GM12874 (cell line): ENCODE data around the gene HMGCL.

Experiments used
- CTCF ChIP-seq: IDR thresholded peaks from 2 replicates; pipeline ENCODE4 v1.5.1; 2011; ENCODE audit warnings: low read depth, mild to moderate bottlenecking, control low read depth, low read length, moderate library complexity; ENCODE audit not compliant: insufficient read depth

Gene HMGCL

DNA sequence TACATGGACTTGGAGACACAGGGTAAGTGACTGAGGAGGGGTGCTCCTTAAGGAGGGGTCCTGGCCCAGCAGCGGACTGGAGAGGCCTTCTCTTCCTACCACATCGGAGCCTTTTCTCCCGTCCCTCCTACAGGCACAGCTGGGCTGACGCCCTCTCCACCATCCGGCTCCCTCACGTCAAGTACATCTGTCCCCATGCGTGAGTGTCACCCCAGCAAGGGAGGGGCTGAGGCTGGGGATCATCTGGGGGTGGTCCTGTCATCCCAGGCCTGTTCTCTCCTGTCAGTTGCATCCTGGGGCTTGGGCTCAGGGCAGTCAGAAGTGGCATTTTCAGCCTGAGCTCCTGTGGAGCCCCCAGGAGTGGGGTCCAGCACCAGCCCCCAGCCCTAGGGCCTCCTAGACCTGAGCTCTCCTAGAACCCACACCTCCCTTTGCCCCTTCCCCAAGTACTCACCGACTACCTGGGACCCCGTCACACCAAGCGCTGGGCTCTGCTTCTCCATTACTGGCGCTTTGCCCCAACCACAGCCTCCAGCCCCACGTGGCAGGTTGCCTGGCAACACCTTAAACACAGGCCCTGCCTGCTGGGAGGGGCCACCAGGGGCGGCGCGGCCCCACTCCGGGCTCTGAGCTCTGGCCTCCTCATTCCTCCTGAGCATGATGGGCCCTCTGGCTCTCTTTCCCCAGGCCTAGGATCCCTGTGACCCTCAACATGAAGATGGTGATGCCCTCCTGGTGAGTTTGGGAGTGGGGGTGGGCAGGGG is 32.0 kb downstream of the HMGCL start:
- no peak for TF ChIP-seq CTCF

GRCh38 chr1:23792151-23792945 is 32.9 kb downstream of the HMGCL start:
- TF ChIP-seq CTCF: no peak

- TF ChIP-seq CTCF: no peak
Measured at GRCh38 chr1:23791516-23792047, 33.6 kb downstream of the HMGCL start.

- no peak for TF ChIP-seq CTCF
Measured at GRCh38 chr1:23790696-23791515, 34.3 kb downstream of the HMGCL start, which contains the start of gene LYPLA2. TSS of gene LYPLA2 (plus strand) at chr1:23791145. CDS start at chr1:23792683, 1,538 bp downstream.

DNA sequence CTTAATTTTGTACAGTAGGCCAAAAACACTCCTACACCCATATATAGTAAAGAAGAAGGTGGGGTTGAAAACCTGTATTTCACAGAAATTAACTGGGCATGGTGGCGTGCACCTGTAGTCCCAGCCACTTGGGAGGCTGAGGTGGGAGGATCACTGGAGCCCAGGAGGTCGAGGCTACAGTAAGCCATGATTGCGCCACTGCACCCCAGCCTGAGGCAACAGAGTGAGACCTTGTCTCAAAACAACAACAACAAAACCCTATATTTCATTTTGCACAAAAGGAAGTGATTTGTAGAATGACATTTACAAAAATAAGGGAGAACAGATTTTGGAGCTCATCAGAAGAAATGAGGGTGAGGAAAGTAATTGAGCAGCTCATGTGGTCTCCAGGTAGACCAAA is 36.5 kb downstream of the HMGCL start:
- no peak for TF ChIP-seq CTCF

DNA sequence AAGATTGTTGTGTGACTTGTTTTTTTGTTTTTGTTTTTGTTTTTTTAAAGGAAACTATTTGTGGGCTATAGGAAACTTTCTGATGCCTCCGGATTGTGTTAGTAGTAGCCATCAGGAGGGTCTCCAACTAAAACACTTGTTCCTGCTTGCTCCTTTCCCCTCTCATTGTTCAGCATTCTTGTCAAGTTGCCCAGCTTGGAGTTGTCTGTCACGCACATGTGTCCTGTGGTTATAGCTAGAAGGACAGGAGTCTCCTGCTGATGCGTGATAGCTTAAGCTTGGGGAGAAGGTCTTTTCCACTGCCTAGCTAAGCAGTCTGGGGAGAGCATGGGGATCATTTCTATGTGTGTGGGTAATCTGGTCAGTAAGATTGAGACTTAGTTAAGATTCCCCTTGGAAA is 37.5 kb downstream of the HMGCL start:
- TF ChIP-seq CTCF: no peak
